PC-9 (cell line): ENCODE data around the gene ANKDD1B.

Experiments used
- EZH2 ChIP-seq: fragments of 200-600 bp; sonication (generic); IDR thresholded peaks from 2 replicates; pipeline ENCODE4 v1.8.0; 2017; ENCODE audit warnings: antibody characterized with exemption, low read depth
- TF ChIP-seq, protein P1 (sequence below): fragments of 200-600 bp; sonication (generic); conservative IDR thresholded peaks from 2 replicates; pipeline ENCODE4 v1.6.1; 2017; ENCODE audit warnings: mixed run types, antibody characterized with exemption, mild to moderate bottlenecking, moderate library complexity

DNA sequence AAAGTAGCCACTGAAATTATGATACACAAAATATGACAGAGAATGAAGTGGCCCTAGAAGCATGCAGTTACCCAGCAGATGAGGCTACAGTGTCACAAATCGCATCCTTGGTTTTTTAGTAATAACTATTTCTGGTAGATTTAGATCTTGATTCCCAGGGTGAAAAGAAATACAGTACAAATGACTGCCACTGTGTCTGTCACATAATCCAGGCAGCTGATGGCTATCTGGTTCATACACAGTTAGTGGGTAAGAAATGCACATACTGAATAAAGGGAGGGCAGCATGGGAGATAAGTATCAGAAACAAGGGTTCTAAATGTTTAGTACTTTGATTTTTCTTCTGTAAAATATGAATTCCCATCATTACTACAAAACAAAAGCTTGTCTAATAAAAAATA lies 64.5 kb downstream of the ANKDD1B start:
- TF ChIP-seq, protein P1, sequence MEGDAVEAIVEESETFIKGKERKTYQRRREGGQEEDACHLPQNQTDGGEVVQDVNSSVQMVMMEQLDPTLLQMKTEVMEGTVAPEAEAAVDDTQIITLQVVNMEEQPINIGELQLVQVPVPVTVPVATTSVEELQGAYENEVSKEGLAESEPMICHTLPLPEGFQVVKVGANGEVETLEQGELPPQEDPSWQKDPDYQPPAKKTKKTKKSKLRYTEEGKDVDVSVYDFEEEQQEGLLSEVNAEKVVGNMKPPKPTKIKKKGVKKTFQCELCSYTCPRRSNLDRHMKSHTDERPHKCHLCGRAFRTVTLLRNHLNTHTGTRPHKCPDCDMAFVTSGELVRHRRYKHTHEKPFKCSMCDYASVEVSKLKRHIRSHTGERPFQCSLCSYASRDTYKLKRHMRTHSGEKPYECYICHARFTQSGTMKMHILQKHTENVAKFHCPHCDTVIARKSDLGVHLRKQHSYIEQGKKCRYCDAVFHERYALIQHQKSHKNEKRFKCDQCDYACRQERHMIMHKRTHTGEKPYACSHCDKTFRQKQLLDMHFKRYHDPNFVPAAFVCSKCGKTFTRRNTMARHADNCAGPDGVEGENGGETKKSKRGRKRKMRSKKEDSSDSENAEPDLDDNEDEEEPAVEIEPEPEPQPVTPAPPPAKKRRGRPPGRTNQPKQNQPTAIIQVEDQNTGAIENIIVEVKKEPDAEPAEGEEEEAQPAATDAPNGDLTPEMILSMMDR, result no peak
- TF ChIP-seq EZH2, result no peak
